ENCODE data around the gene PGRMC1.

GRCh38 chrX:119236623-119237561 is 807 bp downstream of the PGRMC1 start:
- TF ChIP-seq EZH2 (IDR thresholded peaks at IDR 0.05; ENCODE audit: borderline replicate concordance) (no peak), EZH2phosphoT487 (IDR thresholded peaks at IDR 0.05; ENCODE audit: low read depth, severe bottlenecking, unreplicated experiment) (no peak)
- TF ChIP-seq, protein P1, sequence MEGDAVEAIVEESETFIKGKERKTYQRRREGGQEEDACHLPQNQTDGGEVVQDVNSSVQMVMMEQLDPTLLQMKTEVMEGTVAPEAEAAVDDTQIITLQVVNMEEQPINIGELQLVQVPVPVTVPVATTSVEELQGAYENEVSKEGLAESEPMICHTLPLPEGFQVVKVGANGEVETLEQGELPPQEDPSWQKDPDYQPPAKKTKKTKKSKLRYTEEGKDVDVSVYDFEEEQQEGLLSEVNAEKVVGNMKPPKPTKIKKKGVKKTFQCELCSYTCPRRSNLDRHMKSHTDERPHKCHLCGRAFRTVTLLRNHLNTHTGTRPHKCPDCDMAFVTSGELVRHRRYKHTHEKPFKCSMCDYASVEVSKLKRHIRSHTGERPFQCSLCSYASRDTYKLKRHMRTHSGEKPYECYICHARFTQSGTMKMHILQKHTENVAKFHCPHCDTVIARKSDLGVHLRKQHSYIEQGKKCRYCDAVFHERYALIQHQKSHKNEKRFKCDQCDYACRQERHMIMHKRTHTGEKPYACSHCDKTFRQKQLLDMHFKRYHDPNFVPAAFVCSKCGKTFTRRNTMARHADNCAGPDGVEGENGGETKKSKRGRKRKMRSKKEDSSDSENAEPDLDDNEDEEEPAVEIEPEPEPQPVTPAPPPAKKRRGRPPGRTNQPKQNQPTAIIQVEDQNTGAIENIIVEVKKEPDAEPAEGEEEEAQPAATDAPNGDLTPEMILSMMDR (IDR thresholded peaks at IDR 0.05; ENCODE audit: poor library complexity): no peak

Measured in hepatocyte (in vitro differentiated cells).